Measurements from ENCODE around the gene RSBN1L. TPM values are rescaled to one million over a fixed set of nuclear protein-coding genes. Genes with fewer than 3 reads are reported as not detected.

The RSBN1L gene
- polyA plus RNA-seq, 1 donor (not counting 4 experiments of a cell fraction or from before 2014, with no cell fraction given), result 9.6 TPM

GRCh38 chr7:77782383-77782782 lies 86.1 kb downstream of the RSBN1L start:
- FAIRE-seq (no peak), DNase-seq (ENCODE audit: low read depth, low spot score) (no peak)
- no peaks in the 10 kb centered on the region for H3K79me2 ChIP-seq (ENCODE audit: control insufficient read depth, insufficient read depth, low read length)
- H3K4me1 ChIP-seq (ENCODE audit: control insufficient read depth, extremely low read depth, insufficient read depth, low read length), result no peaks in the 10 kb centered on the region
- TF ChIP-seq, protein P1, sequence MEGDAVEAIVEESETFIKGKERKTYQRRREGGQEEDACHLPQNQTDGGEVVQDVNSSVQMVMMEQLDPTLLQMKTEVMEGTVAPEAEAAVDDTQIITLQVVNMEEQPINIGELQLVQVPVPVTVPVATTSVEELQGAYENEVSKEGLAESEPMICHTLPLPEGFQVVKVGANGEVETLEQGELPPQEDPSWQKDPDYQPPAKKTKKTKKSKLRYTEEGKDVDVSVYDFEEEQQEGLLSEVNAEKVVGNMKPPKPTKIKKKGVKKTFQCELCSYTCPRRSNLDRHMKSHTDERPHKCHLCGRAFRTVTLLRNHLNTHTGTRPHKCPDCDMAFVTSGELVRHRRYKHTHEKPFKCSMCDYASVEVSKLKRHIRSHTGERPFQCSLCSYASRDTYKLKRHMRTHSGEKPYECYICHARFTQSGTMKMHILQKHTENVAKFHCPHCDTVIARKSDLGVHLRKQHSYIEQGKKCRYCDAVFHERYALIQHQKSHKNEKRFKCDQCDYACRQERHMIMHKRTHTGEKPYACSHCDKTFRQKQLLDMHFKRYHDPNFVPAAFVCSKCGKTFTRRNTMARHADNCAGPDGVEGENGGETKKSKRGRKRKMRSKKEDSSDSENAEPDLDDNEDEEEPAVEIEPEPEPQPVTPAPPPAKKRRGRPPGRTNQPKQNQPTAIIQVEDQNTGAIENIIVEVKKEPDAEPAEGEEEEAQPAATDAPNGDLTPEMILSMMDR (optimal IDR thresholded peaks at IDR 0.05 in 1 of 3, IDR thresholded peaks at IDR 0.05 in 1 of 3, conservative IDR thresholded peaks at IDR 0.05 in 1 of 3; ENCODE audit: extremely low read depth in 1 of 3, insufficient read depth in 2 of 3, low read length in 3 of 3), result no peak
- TF ChIP-seq EZH2 (IDR thresholded peaks at IDR 0.05; ENCODE audit: low read length), result no peak
- H3K9me3 ChIP-seq (ENCODE audit: control insufficient read depth, low read depth, low read length), result no peaks in the 10 kb centered on the region
- H3K4me3 ChIP-seq (ENCODE audit: control insufficient read depth in 2 of 3, extremely low read depth in 1 of 3, insufficient read depth in 2 of 3, low read depth in 1 of 3, low read length in 3 of 3), result no peak overlapping the region
- H3K9ac ChIP-seq (ENCODE audit: control insufficient read depth, extremely low read depth, insufficient read depth, low read length), result no peak overlapping the region
- no peak overlapping the region for H3K4me2 ChIP-seq (ENCODE audit: control insufficient read depth, extremely low read depth, insufficient read depth, low read depth, low read length)
- no peaks in the 10 kb centered on the region for H3K9me1 ChIP-seq (ENCODE audit: control insufficient read depth, extremely low read depth, insufficient read depth, low read length)
- no peaks in the 10 kb centered on the region for H4K20me1 ChIP-seq (ENCODE audit: control insufficient read depth, extremely low read depth, insufficient read depth, low read length)
- H3K36me3 ChIP-seq (ENCODE audit: control insufficient read depth in 2 of 2, extremely low read depth in 1 of 2, insufficient read depth in 2 of 2, low read length in 2 of 2), result peaks cover 1 to 5% of the 10 kb centered on the region in 2 experiments
- dilution Hi-C loops (cut with MboI; ENCODE audit: extremely low pct_ligation_motif_present, low sequenced_read_pairs), result no loop called here
- H2AFZ ChIP-seq (ENCODE audit: control insufficient read depth, low read length), result no peak overlapping the region
- H3K27me3 ChIP-seq (ENCODE audit: control insufficient read depth, extremely low read depth, insufficient read depth, low read length), result no peaks in the 10 kb centered on the region
- no peak overlapping the region for H3K27ac ChIP-seq (ENCODE audit: control insufficient read depth, insufficient read depth, low read length)

DNA sequence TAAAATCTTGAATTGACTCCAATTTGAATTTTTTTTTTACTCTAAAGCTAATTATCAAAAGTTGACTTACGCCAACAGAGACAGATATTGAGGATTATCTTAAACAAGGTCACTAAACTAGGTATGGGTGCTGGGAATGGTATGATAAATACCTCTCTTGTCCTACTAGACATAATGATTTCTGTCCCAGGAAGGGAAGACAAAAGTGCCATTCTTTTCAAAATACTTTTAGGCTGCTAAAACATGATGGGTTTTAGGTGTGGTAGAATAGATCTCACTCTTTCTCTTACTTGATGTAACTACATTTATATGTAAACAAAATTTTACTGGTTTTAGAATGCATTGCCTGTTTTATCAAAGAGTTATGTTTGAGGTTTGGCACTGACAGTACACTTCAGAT lies 86.9 kb downstream of the RSBN1L start:
- DNase-seq (ENCODE audit: low read depth, low spot score), result no peak
- dilution Hi-C loops (cut with MboI; ENCODE audit: extremely low pct_ligation_motif_present, low sequenced_read_pairs), result no loop called here

More for the DNA sequence above, 86.9 kb downstream of the RSBN1L start:
- Histone ChIP-seq H3K4me2 (ENCODE audit: control insufficient read depth, extremely low read depth, insufficient read depth, low read depth, low read length) (no peak overlapping the region), H3K36me3 (ENCODE audit: control insufficient read depth in 2 of 2, extremely low read depth in 1 of 2, insufficient read depth in 2 of 2, low read length in 2 of 2) (peaks cover 1 to 5% of the 10 kb centered on the region in 2 experiments), H3K9me1 (ENCODE audit: control insufficient read depth, extremely low read depth, insufficient read depth, low read length) (no peaks in the 10 kb centered on the region), H3K9me3 (ENCODE audit: control insufficient read depth, low read depth, low read length) (no peaks in the 10 kb centered on the region), H3K4me3 (ENCODE audit: control insufficient read depth in 2 of 3, extremely low read depth in 1 of 3, insufficient read depth in 2 of 3, low read depth in 1 of 3, low read length in 3 of 3) (no peak overlapping the region), H3K79me2 (ENCODE audit: control insufficient read depth, insufficient read depth, low read length) (no peaks in the 10 kb centered on the region), H3K9ac (ENCODE audit: control insufficient read depth, extremely low read depth, insufficient read depth, low read length) (no peak overlapping the region), H4K20me1 (ENCODE audit: control insufficient read depth, extremely low read depth, insufficient read depth, low read length) (no peaks in the 10 kb centered on the region), H3K27ac (ENCODE audit: control insufficient read depth, insufficient read depth, low read length) (no peak overlapping the region), H3K27me3 (ENCODE audit: control insufficient read depth, extremely low read depth, insufficient read depth, low read length) (no peaks in the 10 kb centered on the region), H3K4me1 (ENCODE audit: control insufficient read depth, extremely low read depth, insufficient read depth, low read length) (no peaks in the 10 kb centered on the region), H2AFZ (ENCODE audit: control insufficient read depth, low read length) (no peak overlapping the region)
- no peak for FAIRE-seq
- TF ChIP-seq, protein P1 (optimal IDR thresholded peaks at IDR 0.05 in 1 of 3, IDR thresholded peaks at IDR 0.05 in 1 of 3, conservative IDR thresholded peaks at IDR 0.05 in 1 of 3; ENCODE audit: extremely low read depth in 1 of 3, insufficient read depth in 2 of 3, low read length in 3 of 3), result no peak
- no peak for TF ChIP-seq EZH2 (IDR thresholded peaks at IDR 0.05; ENCODE audit: low read length)

All from keratinocyte (primary cell).